ENCODE measurements around the gene SMIM7.
A peak's percentile ranks its signal among the peaks of the same experiment; 100 is the strongest.
"Not testable (repeated sequence)": the region's sequence is repeated elsewhere in the genome, so short reads cannot be mapped to it uniquely, and the experiment has no call there.

SMIM7 gene

DNA sequence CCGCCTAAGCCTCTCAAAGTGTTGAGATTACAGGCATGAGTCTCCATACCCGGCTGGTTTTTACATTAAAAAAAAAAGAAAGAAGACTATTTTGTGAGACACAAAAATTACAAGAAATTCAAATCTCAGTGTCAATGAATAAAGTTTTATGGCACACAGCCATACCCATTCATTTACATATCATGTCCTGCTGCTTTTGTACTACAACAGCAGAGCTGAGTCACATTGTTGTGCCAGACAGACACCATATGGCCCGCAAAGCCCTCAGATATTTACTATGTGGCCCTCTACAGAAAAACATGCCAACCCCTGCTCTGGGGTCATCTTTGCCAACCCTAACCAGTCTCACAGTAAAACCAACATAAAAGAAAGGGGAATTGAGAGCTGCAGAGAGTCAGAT is 5.3 kb downstream of the SMIM7 start:
- DNase-seq (ENCODE audit: low spot score), result no peak

DNA sequence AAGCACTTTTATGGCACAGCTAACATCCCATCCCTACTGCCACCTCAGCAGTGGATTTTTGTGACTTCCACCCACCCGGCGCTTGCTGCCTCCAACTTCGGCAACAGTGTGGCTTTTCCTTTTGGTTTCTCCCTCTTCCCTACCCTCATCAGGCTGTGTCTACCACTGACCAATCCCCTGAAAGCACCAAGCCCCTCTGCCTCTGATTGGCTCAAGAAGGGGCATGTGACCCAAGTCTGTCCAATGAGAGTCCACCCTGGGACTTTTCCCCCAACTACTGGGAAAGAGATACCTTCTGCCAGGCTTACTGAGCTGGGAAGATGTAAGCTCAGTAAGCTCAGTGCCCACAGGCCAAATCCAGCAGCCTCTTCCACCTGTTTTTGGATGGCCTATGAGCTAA is 5.8 kb downstream of the SMIM7 start:
- no peak for DNase-seq (ENCODE audit: low spot score)

DNA sequence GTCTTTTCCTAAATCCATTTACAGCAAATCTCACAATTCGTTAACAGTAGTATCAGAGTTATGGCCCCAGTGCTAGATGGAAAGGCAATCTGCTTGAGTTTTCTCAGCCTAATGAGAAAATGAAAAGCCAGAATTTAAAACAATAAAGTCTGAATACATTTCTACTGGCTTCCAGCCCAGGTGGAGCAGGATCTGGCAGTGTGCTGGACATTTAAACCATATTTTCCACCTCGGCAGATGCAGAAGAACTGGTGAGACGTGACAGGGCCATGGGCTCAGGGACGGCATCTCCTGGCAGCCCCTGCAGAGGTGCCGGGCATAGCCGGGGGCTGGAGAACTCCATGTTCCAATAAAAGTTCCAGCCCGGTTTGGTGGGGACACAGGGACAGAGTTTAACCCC is 7.1 kb downstream of the SMIM7 start:
- no peak for DNase-seq (ENCODE audit: low spot score)

DNA sequence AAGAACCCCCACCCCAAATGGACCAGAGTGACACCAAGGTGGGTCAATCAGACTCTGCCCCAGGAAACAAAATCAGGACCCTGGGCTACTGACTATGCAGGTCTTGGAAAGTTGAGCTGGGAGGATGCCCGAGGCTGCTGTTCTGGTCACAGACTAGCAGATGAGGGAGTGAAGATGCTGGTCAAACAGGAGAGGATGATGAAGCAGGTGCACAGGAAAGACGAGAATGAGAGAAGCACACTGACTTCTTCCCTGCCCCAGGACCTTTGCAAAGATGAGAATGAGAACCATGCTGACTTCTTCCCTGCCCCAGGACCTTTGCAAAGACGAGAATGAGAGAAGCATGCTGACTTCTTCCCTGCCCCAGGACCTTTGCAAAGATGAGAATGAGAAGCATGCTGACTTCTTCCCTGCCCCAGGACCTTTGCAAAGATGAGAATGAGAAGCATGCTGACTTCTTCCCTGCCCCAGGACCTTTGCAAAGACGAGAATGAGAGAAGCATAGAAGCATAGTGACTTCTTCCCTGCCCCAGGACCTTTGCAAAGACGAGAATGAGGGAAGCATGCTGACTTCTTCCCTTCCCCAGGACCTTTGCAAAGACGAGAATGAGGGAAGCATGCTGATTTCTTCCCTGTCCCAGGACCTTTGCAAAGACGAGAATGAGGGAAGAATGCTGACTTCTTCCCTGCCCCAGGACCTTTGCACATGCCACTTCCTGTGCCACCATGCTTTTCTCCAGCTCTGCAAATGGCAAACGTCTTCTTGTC is 8.3 kb downstream of the SMIM7 start:
- DNase-seq (ENCODE audit: low spot score), result not testable (repeated sequence)

DNA sequence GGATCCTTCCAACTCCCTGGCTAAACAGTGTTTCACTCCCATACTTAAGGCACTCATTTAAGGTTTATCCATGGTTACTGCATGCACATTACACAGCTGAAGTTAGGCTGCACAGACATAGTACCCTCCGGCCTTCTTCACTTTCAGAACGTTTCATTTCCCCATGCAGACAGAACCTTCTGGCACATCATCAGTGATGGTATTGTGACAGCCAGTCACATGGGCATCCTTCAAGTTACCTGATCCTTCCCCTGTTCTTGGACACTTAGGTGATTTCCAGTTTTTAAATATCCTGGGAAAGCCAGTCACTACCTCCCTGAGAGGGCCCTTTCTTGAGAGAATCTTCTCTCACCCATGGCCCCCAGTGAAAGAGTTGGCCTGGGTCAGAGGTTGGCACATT is 9.1 kb downstream of the SMIM7 start:
- DNase-seq (ENCODE audit: low spot score), result no peak

DNA sequence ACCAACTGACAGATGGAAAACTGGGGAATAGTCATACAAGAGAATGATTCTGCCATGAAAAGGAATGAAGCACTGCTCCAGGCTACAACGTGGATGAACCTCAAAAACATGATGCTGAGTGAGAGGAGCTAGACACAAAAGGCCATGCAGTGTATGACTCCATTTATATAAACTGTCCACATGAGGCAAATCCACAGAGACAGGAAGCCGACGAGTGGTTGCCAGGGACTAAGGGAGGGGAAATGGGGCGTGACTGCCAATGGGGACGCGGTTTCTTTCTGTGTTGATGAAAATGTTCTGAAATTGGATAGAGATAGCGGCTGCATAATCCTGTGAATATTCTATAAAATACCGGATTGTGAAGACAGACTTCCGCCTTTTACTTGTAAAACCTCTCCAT is 10.2 kb downstream of the SMIM7 start:
- DNase-seq (ENCODE audit: low spot score), result no peak

- DNase-seq (ENCODE audit: low spot score), result no peak
These were observed 14.8 kb downstream of the SMIM7 start for GRCh38 chr19:16645140-16645539.

- no peak for DNase-seq (ENCODE audit: low spot score)
These were observed 18.2 kb downstream of the SMIM7 start for GRCh38 chr19:16641695-16642094.

DNA sequence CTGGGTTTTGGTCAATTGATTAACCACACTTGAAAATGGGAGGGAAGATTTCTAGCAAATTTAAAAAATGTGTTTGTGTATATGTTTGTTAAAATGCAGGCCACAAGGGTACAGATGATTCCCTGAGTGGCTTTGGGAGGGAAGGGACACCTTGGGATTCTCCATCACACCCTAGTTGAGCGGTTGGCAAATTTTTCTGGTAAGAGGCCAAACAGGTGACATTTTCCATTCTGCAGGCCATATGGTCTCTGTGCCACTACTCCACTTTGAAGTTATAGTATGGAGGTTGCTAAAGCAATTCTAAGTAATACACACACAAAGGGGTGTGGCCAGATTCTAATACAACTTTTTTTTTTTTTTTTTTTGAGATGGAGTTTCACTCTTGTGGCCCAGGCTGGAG is 19.0 kb downstream of the SMIM7 start:
- DNase-seq (ENCODE audit: low spot score), result no peak

- DNase-seq (ENCODE audit: low spot score), result no peak
These were observed 21.3 kb downstream of the SMIM7 start for GRCh38 chr19:16638666-16639065.

DNA sequence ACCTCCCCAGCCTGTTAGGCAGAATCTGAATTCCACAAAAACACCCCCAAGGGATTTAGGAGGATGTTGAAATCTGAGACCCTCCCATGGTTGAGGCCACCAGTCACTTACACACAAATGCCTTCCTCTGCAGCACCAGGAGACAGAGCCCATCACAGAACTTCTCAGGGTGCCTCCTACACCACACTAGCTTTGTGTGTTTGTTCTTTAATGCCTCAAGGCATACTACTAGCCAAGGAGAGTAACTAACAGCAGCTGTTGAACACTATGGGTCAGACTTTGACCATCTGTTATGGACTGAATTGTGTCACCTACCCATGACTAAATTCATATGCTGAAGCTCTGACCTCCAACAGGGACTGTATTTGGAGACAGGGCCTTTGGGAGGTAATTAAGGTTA is 22.4 kb downstream of the SMIM7 start:
- no peak for DNase-seq (ENCODE audit: low spot score)

- DNase-seq (ENCODE audit: low spot score), result no peak
These were observed 28.5 kb downstream of the SMIM7 start for GRCh38 chr19:16631465-16631864.

GRCh38 chr19:16628984-16629691 is 30.8 kb downstream of the SMIM7 start:
- no peak for DNase-seq (ENCODE audit: low spot score)

- DNase-seq (ENCODE audit: low spot score), result peak; percentile 97
These were observed 31.6 kb downstream of the SMIM7 start, which contains the start of gene MED26 for GRCh38 chr19:16628183-16628983. TSS of gene MED26 (minus strand) at chr19:16628204. CDS start at chr19:16627943, 261 bp downstream.

DNA sequence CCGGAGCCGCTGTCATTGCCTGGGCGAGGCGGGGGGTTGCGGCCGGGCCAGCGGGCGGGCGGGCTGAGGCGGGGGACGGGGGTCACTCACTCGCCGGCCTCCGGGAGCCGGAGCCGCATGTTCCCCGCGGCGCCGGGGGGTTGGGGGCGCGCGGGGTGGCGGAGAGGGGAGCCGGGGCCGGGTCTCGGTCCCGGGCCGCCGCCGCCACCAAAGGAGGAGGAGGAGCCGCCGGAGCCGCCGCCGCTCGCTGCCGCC is 32.1 kb downstream of the SMIM7 start:
- DNase-seq (ENCODE audit: low spot score), result no peak

DNA sequence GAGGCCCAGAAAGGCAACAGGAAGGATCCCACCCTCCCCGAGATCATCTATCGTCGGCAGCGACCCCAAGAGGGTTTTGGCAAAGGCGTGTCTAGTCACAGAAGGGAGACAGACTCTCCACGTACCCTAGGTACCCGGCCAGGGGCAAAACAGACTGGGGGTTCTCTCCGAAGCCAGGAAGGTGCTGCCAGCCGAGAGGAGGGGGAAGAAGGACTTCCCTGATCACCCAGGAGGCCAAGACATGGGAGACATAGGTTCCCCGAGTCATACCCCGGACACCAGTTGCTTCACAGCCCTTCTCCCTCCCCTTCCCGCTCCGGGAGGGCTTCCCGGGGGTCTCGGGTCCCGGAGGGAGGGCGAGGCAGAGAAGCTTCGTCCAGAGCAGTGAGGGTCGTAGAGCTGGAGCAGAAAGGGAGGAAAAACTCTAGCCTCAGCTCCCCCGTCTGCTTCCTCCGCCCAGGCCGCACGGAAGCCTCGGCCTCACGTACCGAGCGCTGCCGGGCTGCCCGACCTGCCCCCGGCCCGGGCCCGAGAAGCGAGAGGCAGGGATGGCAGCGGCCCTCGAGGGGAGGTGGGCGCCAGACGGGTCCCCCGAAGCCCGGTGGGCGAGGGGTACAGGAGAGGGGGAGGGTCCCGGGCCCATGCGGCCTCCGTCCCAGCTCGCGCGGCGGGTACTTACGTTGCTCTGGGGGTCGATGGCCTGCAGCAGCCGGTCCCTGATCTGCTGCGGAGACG is 32.6 kb downstream of the SMIM7 start:
- peak; percentile 31 for DNase-seq (ENCODE audit: low spot score)

- no peak for DNase-seq (ENCODE audit: low spot score)
These were observed 33.1 kb downstream of the SMIM7 start for GRCh38 chr19:16626796-16627192.

GRCh38 chr19:16625163-16625958 is 34.6 kb downstream of the SMIM7 start:
- DNase-seq (ENCODE audit: low spot score), result no peak

DNA sequence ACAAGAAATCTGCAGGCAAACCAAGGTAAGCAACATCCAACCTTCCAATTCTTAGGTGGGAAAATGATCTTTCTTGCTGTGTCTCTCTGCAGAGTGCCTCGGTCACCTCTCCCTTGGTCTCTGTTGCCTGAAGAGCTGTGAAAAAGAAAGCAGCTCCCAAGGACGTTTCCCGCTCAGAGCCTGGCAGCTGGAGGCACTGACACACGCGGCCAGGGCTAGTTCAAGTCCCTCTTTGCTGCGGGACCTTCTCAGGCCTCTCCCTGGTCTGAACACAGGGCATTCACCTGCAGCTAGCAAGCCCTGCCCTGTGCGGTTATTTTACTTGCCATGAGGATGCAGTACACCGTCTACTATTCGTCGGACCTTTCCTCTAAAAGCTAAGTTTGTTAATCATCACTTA is 35.7 kb downstream of the SMIM7 start:
- no peak for DNase-seq (ENCODE audit: low spot score)

DNA sequence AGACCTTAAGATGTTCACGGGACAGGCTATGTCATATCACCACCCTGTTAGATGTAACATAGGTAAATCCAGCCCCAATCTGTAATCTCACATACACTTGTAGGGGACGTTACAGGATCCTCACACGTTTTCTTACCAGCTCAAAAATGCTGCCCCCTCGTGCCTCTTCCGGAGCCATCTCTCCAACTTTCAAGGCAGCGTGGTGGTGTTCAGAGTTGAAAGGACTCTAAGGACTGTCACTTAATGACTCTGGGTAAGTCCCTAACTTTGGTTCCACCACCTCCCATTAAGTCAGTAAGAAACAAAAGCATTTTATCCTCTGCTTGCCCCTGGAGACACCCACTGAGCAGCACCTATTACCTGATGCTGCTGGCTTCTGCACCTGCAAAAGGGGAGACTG is 36.4 kb downstream of the SMIM7 start:
- no peak for DNase-seq (ENCODE audit: low spot score)

- no peak for DNase-seq (ENCODE audit: low spot score)
These were observed 36.9 kb downstream of the SMIM7 start for GRCh38 chr19:16623066-16623465.

Data from hematopoietic multipotent progenitor cell treated with erythropoietin and hydrocortisone succinate and interleukin-3 and kit ligand, for 17 days (in vitro differentiated cells).